HEK293 (cell line): ENCODE measurements around the gene SURF2.
A peak's percentile ranks its signal among the peaks of the same experiment; 100 is the strongest.
"Not testable (repeated sequence)": the region's sequence is repeated elsewhere in the genome, so short reads cannot be mapped to it uniquely, and the experiment has no call there.

ENCODE experiments used
- CTCF ChIA-PET: fragments of 350-600 bp; formaldehyde crosslinking; extraction: SDS; loops from one replicate; lab custom pipeline; 2021; ENCODE audit warnings: antibody characterized with exemption; lab: Yijun Ruan, JAX
- POLR2A ChIA-PET: fragments of 300-600 bp; formaldehyde crosslinking; extraction: SDS; loops from one replicate; lab custom pipeline; 2020; ENCODE audit warnings: antibody characterized with exemption, inconsistent platforms; lab: Yijun Ruan, JAX
- H3K27ac ChIP-seq: fragments of 200-500 bp; sonication (Bioruptor generic); 2 replicates; pipeline ENCODE4 v1.5.1; 2014; ENCODE audit warnings: low read depth, low read length, control low read depth, inconsistent platforms; ENCODE audit errors: extremely low read depth
- H3K36me3 ChIP-seq, 2 experiments: fragments of 200-500 bp in 1 of 2; sonication (Bioruptor generic) in 1 of 2; 1 replicate in 1 of 2; 2 replicates in 1 of 2; pipeline ENCODE4 v1.5.1; 2014 to 2017; ENCODE audit warnings: inconsistent platforms in 2 of 2, low read length in 2 of 2; ENCODE audit not compliant: control insufficient read depth in 2 of 2, insufficient read depth in 1 of 2
- H3K4me1 ChIP-seq: fragments of 200-500 bp; sonication (Bioruptor generic); 2 replicates; pipeline ENCODE4 v1.5.1; 2014; ENCODE audit warnings: mild to moderate bottlenecking, low read length, inconsistent platforms; ENCODE audit not compliant: control insufficient read depth, insufficient read depth
- H3K4me3 ChIP-seq: 2 replicates; pipeline ENCODE4 v1.5.1; 2011; ENCODE audit warnings: low read depth, mild to moderate bottlenecking, control low read depth, low read length, moderate library complexity
- H3K9me3 ChIP-seq: fragments of 200-500 bp; sonication (Bioruptor generic); 2 replicates; pipeline ENCODE4 v1.5.1; 2014; ENCODE audit warnings: low read depth, low read length, inconsistent platforms; ENCODE audit not compliant: control insufficient read depth, insufficient read depth
- CTCF ChIP-seq: fragments of 450-650 bp; formaldehyde crosslinking; IDR thresholded peaks from 2 replicates; pipeline ENCODE4 v1.5.1; 2016; ENCODE audit warnings: missing biosample characterization, missing genetic modification characterization
- GLIS1 ChIP-seq: fragments of 450-650 bp; formaldehyde crosslinking; IDR thresholded peaks from 2 replicates; pipeline ENCODE4 v1.5.1; 2016; ENCODE audit warnings: missing biosample characterization, missing genetic modification characterization
- HOXC10 ChIP-seq: sonication (generic); formaldehyde crosslinking; IDR thresholded peaks from 2 replicates; pipeline ENCODE4 v1.8.1; 2023; ENCODE audit warnings: mild to moderate bottlenecking, missing genetic modification reagents
- KLF1 ChIP-seq: fragments of 450-650 bp; formaldehyde crosslinking; IDR thresholded peaks from 2 replicates; pipeline ENCODE4 v1.5.1; 2016; ENCODE audit warnings: missing biosample characterization, missing genetic modification characterization
- SCRT1 ChIP-seq: fragments of 450-650 bp; formaldehyde crosslinking; IDR thresholded peaks from 2 replicates; pipeline ENCODE4 v1.5.1; 2016; ENCODE audit warnings: missing biosample characterization, missing genetic modification characterization, borderline replicate concordance
- ZBTB1 ChIP-seq: fragments of 450-650 bp; formaldehyde crosslinking; IDR thresholded peaks from 2 replicates; pipeline ENCODE4 v1.5.1; 2016; ENCODE audit warnings: missing biosample characterization, missing genetic modification characterization
- ZBTB8A ChIP-seq: fragments of 450-650 bp; formaldehyde crosslinking; IDR thresholded peaks from 2 replicates; pipeline ENCODE4 v1.5.1; 2016; ENCODE audit warnings: missing biosample characterization, missing genetic modification characterization
- ZFHX2 ChIP-seq: fragments of 450-650 bp; formaldehyde crosslinking; conservative IDR thresholded peaks from 2 replicates; pipeline ENCODE4 v1.5.1; 2016; ENCODE audit warnings: missing biosample characterization, missing genetic modification characterization
- ZNF132 ChIP-seq: fragments of 450-650 bp; formaldehyde crosslinking; IDR thresholded peaks from 2 replicates; pipeline ENCODE4 v1.5.1; 2017; ENCODE audit warnings: missing biosample characterization, missing genetic modification characterization, borderline replicate concordance
- ZNF155 ChIP-seq: fragments of 450-650 bp; formaldehyde crosslinking; IDR thresholded peaks from 2 replicates; pipeline ENCODE4 v1.5.1; 2016; ENCODE audit warnings: missing biosample characterization, missing genetic modification characterization
- ZNF2 ChIP-seq: fragments of 450-650 bp; formaldehyde crosslinking; IDR thresholded peaks from 2 replicates; pipeline ENCODE4 v1.5.1; 2016; ENCODE audit warnings: missing biosample characterization, missing genetic modification characterization
- ZNF266 ChIP-seq: fragments of 450-650 bp; formaldehyde crosslinking; IDR thresholded peaks from 2 replicates; pipeline ENCODE4 v1.5.1; 2016; ENCODE audit warnings: missing biosample characterization, missing genetic modification characterization, low read depth
- ZNF280C ChIP-seq: fragments of 450-650 bp; formaldehyde crosslinking; IDR thresholded peaks from 2 replicates; pipeline ENCODE4 v1.5.1; 2016; ENCODE audit warnings: missing biosample characterization, missing genetic modification characterization
- ZNF311 ChIP-seq: fragments of 450-650 bp; formaldehyde crosslinking; IDR thresholded peaks from 2 replicates; pipeline ENCODE4 v1.5.1; 2017; ENCODE audit warnings: missing biosample characterization, missing genetic modification characterization, borderline replicate concordance
- ZNF645 ChIP-seq: fragments of 450-650 bp; formaldehyde crosslinking; IDR thresholded peaks from 2 replicates; pipeline ENCODE4; 2016; ENCODE audit warnings: missing biosample characterization, missing genetic modification characterization
- ZNF654 ChIP-seq: fragments of 450-650 bp; formaldehyde crosslinking; IDR thresholded peaks from 2 replicates; pipeline ENCODE4 v1.5.1; 2016; ENCODE audit warnings: low read depth, missing biosample characterization, missing genetic modification characterization
- ZNF830 ChIP-seq: fragments of 450-650 bp; IDR thresholded peaks from 2 replicates; pipeline ENCODE4 v1.5.0; 2018; ENCODE audit warnings: missing biosample characterization, missing genetic modification characterization, low read depth, mild to moderate bottlenecking, moderate library complexity
- ZSCAN30 ChIP-seq: fragments of 450-650 bp; IDR thresholded peaks from 2 replicates; pipeline ENCODE4 v1.5.1; 2018; ENCODE audit warnings: missing biosample characterization, mild to moderate bottlenecking, missing genetic modification characterization, moderate library complexity

Gene SURF2

DNA sequence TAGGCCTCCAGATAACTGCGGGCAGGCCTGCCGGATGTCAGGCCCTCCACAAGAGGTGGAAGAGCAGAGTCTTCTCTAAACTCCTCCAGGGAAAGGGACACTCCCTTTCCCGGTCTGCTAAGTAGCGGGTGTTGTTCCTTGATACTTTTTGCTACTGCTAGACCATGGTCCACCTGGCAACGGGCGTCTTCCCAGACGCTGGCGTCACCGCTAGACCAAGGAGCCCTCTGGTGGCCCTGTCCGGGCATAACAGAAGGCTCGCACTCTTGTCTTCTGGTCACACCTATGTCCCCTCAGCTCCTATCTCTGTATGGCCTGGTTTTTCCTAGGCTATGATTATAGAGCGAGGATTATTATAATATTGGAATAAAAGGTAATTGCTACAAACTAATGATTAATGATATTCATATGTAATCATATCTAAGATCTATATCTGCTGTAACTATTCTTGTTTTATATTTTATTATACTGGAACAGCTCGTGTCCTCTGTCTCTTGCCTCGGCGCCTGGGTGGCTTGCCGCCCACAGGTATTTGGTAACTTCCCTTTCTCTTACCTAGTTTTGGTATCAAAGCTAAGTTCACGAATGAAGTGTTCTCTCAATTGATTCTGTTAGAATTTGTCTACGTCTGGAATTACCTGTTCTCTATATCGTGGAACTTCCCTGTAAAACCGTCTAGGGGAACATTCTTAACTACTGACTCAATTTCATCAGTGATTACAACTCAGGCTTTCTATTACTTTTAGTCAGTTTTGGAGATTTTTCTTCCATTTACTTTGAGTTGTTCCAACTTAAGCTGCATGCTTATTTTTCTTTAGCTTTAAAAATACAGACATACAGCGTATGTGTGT lies 26.8 kb upstream of the SURF2 start:
- CTCF ChIA-PET = interaction anchor here (0.5 to 8.9 kb wide), 17 partner anchors 9 to 182 kb away, joined by 3 to 159 read pairs (median 5); no protein-coding TSS in a partner anchor
- not testable (repeated sequence) for H3K9me3 ChIP-seq, H3K4me3 ChIP-seq, H3K4me1 ChIP-seq, H3K27ac ChIP-seq
- TF ChIP-seq KLF1 (peak; percentile 12; the same call in 1 of the 2 replicates), ZBTB8A (tag by site-specific recombination) (0 out of 2 replicates have a peak, but pooled peaks have one; percentile 20), ZNF654 (peak; percentile 61), CTCF (tag by site-specific recombination) (peak; percentile 34; the same call in 1 of the 2 replicates), ZSCAN30 (tag by site-specific recombination) (0 out of 2 replicates have a peak, but pooled peaks have one; percentile 10), ZNF2 (tag by site-specific recombination) (peak; percentile 41; the same call in 1 of the 2 replicates)
- H3K36me3 ChIP-seq = peaks cover 4 to 49% of the 10 kb centered on the region in 2 experiments; a peak in 2 of 3 replicates
- POLR2A ChIA-PET = interaction anchor here (1.1 to 3.1 kb wide), 7 partner anchors 11 to 143 kb away, joined by 3 to 20 read pairs (median 4); partner anchors contain the start of genes MED22 and RPL7A

- ChIA-PET CTCF (interaction anchor here (0.7 to 8.9 kb wide), 8 partner anchors 8 to 291 kb away, joined by 3 to 159 read pairs (median 12); no protein-coding TSS in a partner anchor), POLR2A (interaction anchor here (0.7 to 3.1 kb wide), 5 partner anchors 17 to 145 kb away, joined by 3 to 19 read pairs (median 4); partner anchors contain the start of genes CACFD1, MED22 and RPL7A)
- TF ChIP-seq ZNF280C (tag by site-specific recombination) (no peak), ZBTB1 (tag by site-specific recombination) (no peak), CTCF (tag by site-specific recombination) (no peak), ZNF645 (tag by site-specific recombination) (no peak), ZNF155 (tag by site-specific recombination) (no peak), ZNF830 (tag by site-specific recombination) (no peak), HOXC10 (CRISPR knock-in tag) (no peak), ZBTB8A (tag by site-specific recombination) (no peak), ZNF266 (no peak), SCRT1 (tag by site-specific recombination) (no peak), ZNF311 (tag by site-specific recombination) (no peak), ZFHX2 (no peak), GLIS1 (tag by site-specific recombination) (no peak), ZNF132 (tag by site-specific recombination) (no peak)
- no peak overlapping the region for H3K4me3 ChIP-seq
- peaks cover 4 to 53% of the 10 kb centered on the region in 2 experiments; a peak in 2 of 3 replicates for H3K36me3 ChIP-seq
- no peaks in the 10 kb centered on the region for H3K9me3 ChIP-seq
- peaks cover 4% of the 10 kb centered on the region; the same call in 1 of the 2 replicates for H3K4me1 ChIP-seq
- no peak overlapping the region for H3K27ac ChIP-seq
These were observed 25.1 kb upstream of the SURF2 start for GRCh38 chr9:133331221-133331620.
